Colon (tissue), 2 donors: ENCODE results near the gene PTPRCAP.

Source experiments
- FAIRE-seq: peaks from 2 replicates; lab custom pipeline; 2012; peaks lifted over from hg19 to GRCh38; lab: Jason Lieb, UNC
- donor health status: control.
- donor health status: control.

PTPRCAP gene

GRCh38 chr11:67465189-67465510, 27.7 kb upstream of the PTPRCAP start:
- no peak for FAIRE-seq

GRCh38 chr11:67464411-67465188, 27.1 kb upstream of the PTPRCAP start:
- FAIRE-seq = no peak

- FAIRE-seq = no peak
Observed at GRCh38 chr11:67463680-67464410, 26.4 kb upstream of the PTPRCAP start.

DNA sequence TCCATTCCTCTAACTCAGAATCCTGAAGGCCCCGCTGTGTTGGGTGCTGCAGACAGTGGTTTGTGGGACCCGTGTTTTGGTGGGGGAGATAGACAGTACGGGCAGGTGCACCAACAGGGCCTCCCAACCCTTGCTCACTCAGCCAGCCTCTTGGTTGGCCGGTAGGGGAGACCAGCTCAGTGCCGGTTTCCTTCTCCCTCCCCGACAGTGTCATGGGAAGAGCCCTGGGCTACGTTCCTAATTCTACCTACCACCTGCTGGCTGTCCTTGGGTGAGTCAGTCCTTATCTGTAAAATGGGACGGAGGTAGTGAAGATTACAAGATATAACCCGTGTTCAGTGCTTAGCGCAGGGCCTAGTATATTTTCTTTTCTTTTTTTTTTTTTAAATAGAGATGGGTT, 25.7 kb upstream of the PTPRCAP start:
- no peak for FAIRE-seq

DNA sequence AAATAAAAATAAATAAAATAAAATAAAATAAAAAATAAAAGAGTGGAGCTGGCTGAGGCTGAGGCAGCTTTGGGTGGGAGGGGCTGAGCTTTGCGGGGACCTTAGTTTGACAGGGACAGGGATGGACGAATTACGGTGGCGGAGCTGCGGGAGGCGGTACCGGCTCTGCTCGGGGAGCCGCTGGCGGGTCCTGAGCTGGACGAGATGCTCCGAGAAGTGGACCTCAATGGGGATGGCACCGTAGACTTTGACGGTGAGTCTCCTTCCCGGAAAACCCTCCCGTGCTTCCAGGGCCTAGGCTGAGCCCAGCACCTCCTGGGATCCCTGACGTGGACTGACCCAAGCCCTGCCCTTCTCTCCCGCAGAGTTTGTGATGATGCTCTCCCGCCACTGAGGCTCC, 20.8 kb upstream of the PTPRCAP start:
- no peak for FAIRE-seq

GRCh38 chr11:67457453-67457852, 20.0 kb upstream of the PTPRCAP start:
- FAIRE-seq = no peak

DNA sequence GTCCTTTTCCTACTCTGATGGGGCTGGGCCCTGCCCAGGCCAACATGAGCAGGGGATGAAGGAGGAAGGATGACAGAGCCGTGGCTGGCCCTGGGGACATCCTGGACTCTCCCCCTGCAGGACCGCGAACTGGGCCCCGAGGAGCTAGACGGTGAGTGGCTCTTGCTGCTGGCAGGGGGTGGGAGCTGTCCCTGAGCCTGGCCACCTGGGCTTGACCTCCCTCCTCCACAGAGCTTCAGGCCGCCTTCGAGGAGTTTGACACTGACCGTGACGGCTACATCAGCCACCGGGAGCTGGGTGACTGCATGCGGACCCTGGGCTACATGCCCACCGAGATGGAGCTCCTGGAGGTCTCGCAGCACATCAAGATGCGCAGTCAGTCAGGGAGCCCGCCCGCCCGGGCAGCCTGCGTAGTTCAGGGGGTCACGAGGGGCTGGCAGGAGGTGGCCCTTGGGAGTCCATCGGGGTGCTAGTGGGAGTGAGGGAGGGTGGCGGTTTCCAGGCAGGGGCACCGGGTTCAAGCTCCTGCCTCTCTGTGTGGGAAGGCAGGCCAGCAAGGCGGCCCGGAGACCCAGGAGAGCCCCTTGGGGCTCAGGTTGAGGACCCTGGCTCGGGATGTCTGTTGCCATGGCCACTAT, 18.7 kb upstream of the PTPRCAP start:
- FAIRE-seq = no peak

- no peak for FAIRE-seq
Observed at GRCh38 chr11:67455054-67455453, 17.6 kb upstream of the PTPRCAP start, which contains the start of gene CABP4. Gene CABP4, plus strand, starts transcription at chr11:67455354. Its CDS starts 70 bp downstream, at chr11:67455424.

- FAIRE-seq = no peak
Observed at GRCh38 chr11:67453816-67454732, 16.6 kb upstream of the PTPRCAP start.

GRCh38 chr11:67452141-67452952, 14.9 kb upstream of the PTPRCAP start, which contains the start of gene GPR152:
Gene GPR152, minus strand, starts transcription at chr11:67452729. Its CDS starts 5 bp downstream, at chr11:67452724.
- FAIRE-seq = no peak

DNA sequence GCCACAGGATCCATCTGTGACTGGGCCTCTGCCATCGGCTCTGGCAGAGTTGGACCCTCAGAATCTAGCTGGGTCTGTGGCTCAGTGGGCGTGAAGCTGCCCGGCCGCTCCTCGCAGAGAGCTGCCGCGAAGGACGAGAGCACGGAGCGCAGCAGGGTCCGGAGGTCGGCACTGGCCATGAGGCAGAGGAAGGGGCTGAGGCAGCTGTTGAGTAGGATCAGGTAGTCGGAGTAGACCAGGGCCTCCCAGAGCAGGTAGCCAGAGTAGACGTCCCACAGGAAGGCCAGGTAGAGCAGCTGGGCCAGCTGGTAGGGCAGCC, 14.1 kb upstream of the PTPRCAP start:
- FAIRE-seq = no peak

DNA sequence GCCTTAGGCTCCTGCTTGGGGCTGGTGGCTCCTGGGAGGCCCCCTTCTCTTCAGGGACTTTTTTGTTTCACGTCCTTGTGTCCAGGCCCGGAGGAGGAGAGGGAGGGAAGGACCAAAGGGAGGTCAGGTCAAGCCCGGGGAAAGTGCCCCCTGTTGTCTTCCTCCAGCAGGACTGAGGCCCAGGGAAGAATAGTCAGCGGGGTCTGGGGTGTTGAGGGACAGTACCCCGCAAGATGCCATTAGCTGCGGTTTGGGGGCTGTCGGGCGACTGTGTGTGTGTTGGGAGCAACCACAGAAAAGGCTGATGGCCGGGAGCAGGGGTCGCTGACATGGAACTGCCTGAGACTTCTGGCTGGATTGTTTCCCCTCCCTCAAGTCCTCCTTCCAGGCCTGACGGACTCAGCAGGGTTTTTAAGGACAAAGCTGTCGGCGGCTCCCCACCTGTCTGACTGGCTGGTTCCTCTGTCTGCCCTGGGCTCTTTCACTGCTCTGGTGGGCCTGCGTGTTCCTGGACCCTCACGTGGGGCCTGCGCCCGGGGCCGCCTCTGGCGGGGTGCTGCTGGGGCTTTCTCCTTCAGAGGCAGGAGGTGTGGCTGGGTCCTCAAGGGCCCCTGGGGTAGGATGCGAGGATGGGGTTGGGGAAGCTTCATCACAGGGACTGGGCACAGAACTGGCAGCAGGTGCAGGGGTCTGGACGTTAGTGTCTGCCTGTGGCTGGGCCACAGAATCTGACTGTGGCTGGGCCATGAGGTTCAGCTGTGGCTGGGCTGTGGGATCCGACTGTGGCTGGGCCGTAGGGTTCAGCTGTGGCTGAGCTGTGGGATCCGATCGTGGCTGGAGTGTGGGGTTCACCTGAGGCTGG, 13.5 kb upstream of the PTPRCAP start:
- no peak for FAIRE-seq

- FAIRE-seq = no peak
Observed at GRCh38 chr11:67449116-67449844, 11.8 kb upstream of the PTPRCAP start.

DNA sequence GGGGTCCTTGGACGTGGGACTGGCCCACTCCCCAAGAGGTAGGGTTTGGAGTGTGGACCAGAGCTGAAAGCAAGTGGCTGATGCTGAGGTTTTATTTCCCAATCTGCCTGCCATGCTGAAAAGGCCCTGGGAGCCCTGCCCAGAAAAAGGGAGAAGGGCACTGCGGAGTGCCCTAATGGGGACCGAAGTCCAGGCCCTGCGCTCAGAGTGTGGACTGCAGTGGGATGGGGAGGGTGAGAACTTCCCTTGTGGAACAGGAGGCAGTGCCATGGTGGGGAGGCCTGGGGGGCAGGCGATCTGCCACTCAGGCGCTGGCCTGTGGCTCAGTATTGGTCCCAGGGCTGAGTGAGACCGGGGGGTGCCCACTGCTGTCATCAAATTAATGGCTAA, 10.7 kb upstream of the PTPRCAP start:
- no peak for FAIRE-seq

DNA sequence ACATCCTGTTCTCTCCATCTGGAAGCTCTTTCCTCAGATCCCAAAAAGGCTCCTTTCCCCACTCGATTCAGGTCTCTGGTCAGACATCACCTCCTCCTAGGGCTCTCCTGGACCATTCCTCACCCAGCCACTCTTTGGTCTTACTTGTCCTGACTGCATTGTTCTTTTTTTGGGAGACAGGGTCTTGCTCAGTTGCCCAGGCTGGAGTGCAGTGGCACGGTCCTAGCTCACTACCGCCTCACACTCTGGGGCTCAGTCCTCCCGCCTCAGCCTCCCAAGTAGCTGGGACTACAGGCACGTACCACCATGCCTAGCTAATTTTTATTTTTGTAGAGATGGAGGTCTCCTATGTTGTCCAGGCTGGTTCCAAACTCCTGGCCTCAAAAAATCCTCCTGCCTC, 8.0 kb upstream of the PTPRCAP start:
- no peak for FAIRE-seq

- FAIRE-seq = no peak
Observed at GRCh38 chr11:67442504-67443404, 5.3 kb upstream of the PTPRCAP start.

DNA sequence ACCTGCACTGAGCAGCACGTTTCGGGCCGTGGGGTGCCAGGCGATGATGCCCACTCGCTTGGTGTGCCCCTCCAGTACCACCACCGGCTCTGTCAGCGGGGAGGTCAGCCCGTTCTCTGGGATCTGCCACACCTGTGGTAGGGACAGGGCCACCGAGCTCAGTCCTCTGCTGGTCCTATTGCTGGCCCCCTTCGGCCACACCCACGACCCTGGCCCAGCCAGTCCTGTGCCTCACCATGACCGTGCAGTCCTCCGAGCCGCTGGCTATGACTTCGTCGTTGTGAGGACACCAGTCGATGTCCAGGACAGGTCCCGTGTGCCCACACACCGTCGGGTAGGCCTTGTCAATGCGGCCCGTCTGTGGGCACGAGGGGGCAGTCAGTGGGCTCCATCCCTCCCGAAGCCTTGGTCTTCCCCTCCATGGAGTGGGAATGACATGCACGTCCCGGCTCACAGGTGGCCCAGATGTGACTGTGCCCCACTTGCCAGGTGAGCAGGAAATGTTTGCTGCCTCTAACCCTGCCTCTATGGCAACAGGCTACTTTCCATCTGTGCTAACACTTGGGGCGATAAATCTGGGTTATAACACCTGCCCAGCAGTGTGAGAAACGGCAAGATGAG, 4.4 kb upstream of the PTPRCAP start:
- no peak for FAIRE-seq

DNA sequence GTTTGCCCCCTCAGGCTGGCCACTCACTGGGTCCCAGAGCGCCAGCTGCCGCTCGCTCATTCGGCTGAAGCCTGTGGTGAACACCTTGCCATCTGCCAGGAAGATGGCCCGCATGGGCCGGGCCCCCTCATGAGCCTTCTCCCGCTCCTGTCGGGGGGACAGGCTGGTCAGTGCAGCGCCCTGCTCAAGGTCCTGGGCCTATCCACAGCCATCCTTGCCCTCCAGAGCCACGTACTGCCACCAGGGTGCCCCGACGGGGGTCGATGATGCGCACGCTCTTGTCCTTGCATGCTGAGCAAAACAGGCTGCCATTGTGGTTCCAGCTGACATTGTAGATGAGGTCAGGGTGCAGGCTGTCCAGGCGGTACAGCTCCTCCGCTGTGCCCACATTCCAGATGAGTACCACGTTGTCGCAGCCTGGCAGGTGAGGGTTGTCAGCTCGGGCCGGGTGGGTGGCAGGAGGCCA, 3.6 kb upstream of the PTPRCAP start:
- no peak for FAIRE-seq
